Measurements from ENCODE around the gene CTSH. TPM values are rescaled to one million over a fixed set of nuclear protein-coding genes. Genes with fewer than 3 reads are reported as not detected.

The CTSH gene
- total and polyA plus RNA-seq, 12 donors, result 26.4 to 122 (median 62.5) TPM

DNA sequence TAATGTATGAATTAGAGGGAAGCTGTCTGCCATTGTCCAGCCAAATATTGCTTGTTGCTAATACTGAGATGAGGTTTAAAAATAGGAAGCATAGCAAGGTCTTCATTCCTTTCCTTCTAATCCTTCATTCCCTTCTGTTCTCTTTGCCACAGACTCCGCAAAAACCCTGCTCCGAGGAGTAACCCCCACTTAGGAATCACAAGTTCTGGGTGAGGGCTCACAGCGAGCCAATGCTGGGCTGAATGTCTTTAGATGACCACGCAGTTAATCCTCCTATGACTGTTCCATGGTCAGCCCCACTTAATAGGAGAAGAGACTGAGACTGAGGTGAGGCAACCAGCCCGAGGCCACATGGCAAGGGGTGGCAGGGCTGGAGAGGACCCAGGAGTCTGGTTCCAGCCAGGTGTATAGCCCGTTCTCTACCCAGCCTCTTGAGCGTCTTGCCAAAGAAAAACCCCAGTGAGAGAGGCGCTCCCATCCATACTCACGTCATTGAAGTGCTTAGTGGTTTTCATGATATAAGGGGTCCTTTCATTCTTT is 44.9 kb upstream of the CTSH start:
- Histone ChIP-seq H3K27me3 (no peaks in the 10 kb centered on the region), H3K36me3 (no peaks in the 10 kb centered on the region), H3K27ac (no peak overlapping the region), H3K9me3 (no peaks in the 10 kb centered on the region), H3K4me3 (no peak overlapping the region), H3K4me1 (peaks cover 0 to 23% (median 9%) of the 10 kb centered on the region in 9 donors)
- TF ChIP-seq, protein P1, sequence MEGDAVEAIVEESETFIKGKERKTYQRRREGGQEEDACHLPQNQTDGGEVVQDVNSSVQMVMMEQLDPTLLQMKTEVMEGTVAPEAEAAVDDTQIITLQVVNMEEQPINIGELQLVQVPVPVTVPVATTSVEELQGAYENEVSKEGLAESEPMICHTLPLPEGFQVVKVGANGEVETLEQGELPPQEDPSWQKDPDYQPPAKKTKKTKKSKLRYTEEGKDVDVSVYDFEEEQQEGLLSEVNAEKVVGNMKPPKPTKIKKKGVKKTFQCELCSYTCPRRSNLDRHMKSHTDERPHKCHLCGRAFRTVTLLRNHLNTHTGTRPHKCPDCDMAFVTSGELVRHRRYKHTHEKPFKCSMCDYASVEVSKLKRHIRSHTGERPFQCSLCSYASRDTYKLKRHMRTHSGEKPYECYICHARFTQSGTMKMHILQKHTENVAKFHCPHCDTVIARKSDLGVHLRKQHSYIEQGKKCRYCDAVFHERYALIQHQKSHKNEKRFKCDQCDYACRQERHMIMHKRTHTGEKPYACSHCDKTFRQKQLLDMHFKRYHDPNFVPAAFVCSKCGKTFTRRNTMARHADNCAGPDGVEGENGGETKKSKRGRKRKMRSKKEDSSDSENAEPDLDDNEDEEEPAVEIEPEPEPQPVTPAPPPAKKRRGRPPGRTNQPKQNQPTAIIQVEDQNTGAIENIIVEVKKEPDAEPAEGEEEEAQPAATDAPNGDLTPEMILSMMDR (IDR thresholded peaks at IDR 0.05), result no peak
- WGBS, 2 donors, result 93 to 94% methylated on average over 9 of the region's 9 CpGs
- ATAC-seq, result no peak
- no peak for DNase-seq
- intact Hi-C loops (cut with DNase I), result loop anchor here in 2 of 10 donors (10.0 kb wide), 2 partner anchors 75 to 555 kb away; partner anchors contain the start of gene IREB2 (in 1 of the 2)

GRCh38 chr15:78988361-78988911 is 43.6 kb upstream of the CTSH start:
- 45 to 58% methylated on average over 7 of the region's 7 CpGs for WGBS, 2 donors
- intact Hi-C loops (cut with DNase I), result loop anchor here in 2 of 10 donors (10.0 kb wide), 2 partner anchors 74 to 554 kb away; partner anchors contain the start of gene IREB2 (in 1 of the 2)
- H3K27ac ChIP-seq, result peak overlapping the region in 2 of 10 donors; percentile 45 to 74

DNA sequence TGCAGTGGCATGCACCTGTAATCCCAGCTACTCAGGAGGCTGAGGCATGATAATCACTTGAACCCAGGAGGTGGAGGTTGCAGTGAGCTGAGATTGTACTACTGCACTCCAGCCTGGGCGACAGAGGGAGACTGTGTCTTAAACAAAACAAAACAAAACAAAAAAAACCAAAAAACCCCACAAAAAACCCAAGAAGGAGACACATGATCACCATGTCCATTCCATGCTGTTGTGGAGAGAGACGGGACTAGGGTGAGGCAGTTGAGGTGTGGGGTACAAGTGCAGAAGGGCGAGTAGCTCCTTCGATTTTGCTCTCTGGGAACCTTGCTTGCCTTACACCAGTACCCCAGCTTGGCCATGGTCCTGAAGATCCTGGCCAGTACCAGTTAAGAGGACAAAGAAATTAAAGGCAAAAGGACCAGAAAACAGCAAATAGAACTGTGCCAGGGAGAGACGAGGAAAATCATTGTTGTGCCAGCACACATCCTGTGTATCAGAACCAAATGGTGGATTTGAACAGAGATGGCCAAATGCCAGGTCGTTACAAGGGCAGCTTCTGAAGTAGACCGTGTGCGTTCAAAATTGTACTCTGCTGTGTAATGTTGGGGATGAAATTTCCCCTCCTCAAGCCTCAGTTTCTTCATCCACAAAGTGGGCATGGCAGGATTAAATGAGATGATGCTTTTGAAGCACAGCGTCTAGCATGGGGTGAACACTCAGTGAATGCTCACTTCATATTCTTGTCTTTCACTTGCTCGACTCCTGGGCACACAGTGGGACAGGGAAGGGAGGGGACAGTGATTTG is 42.9 kb upstream of the CTSH start:
- no peak for DNase-seq
- H3K4me1 ChIP-seq, result peaks cover 0 to 33% (median 9%) of the 10 kb centered on the region in 9 donors
- H3K36me3 ChIP-seq, result no peaks in the 10 kb centered on the region
- intact Hi-C loops (cut with DNase I), result loop anchor here in 2 of 10 donors (10.0 kb wide), 2 partner anchors 73 to 553 kb away; partner anchors contain the start of gene IREB2 (in 1 of the 2)
- peak overlapping the region in 2 of 10 donors; percentile 45 to 74 for H3K27ac ChIP-seq
- 80 to 85% methylated on average over 10 of the region's 10 CpGs for WGBS, 2 donors
- no peak overlapping the region for H3K4me3 ChIP-seq
- H3K9me3 ChIP-seq, result no peaks in the 10 kb centered on the region
- no peaks in the 10 kb centered on the region for H3K27me3 ChIP-seq
- TF ChIP-seq, protein P1 (IDR thresholded peaks at IDR 0.05), result no peak
- ATAC-seq, result peak in 2 of 8 donors; percentile 9 to 10

More at GRCh38 chr15:78988361-78988911, 43.6 kb upstream of the CTSH start:
- Histone ChIP-seq H3K9me3 (no peaks in the 10 kb centered on the region), H3K27me3 (no peaks in the 10 kb centered on the region), H3K4me1 (peaks cover 0 to 26% (median 9%) of the 10 kb centered on the region in 9 donors), H3K4me3 (no peak overlapping the region), H3K36me3 (no peaks in the 10 kb centered on the region)
- ATAC-seq (peak; percentile 73 to 91 (median 80)), DNase-seq (peak in 1 of 2 donors; percentile 59)
- TF ChIP-seq, protein P1 (IDR thresholded peaks at IDR 0.05), result no peak

DNA sequence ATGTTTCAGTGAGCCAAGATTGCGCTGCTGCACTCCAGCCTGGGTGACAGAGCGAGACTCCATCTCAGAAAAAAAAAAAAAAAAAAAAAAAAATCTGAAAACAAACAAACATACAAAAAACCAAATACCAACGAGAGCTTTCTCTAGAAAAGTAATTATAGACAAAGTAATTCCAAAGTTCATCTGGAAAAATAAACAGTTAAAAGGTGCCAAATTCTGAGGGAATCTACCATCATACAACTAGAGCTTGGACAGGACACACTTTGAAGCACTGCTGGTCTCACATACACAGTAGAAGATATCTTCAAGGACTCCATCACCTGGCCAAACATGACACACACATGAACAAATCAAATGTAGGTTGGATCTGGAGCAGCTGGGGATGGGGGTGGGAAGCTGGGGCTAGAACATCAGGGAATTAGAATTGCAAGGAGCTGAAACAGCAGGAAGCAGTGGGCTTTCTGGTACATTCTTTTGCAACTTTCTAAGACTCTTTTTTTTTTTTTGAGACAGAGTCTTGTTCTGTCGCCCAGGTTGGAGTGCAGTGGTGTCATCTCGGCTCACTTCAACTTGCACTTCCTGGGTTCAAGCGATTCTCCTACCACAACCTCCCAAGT is 41.1 kb upstream of the CTSH start:
- H3K4me3 ChIP-seq, result no peak overlapping the region

More for the DNA sequence above, 41.1 kb upstream of the CTSH start:
- Histone ChIP-seq H3K9me3 (no peaks in the 10 kb centered on the region), H3K4me1 (peaks cover 0 to 42% (median 9%) of the 10 kb centered on the region in 9 donors), H3K27ac (no peak overlapping the region), H3K36me3 (no peaks in the 10 kb centered on the region), H3K27me3 (no peaks in the 10 kb centered on the region)
- no peak for ATAC-seq
- TF ChIP-seq, protein P1 (IDR thresholded peaks at IDR 0.05), result no peak
- WGBS, 2 donors, result 84% methylated on average over 6 of the region's 6 CpGs
- intact Hi-C loops (cut with DNase I), result loop anchor here in 2 of 10 donors (10.0 kb wide), 2 partner anchors 71 to 551 kb away; partner anchors contain the start of gene IREB2 (in 1 of the 2)
- DNase-seq, result no peak
